ENCODE data around the gene ZNF792.
"Not testable (repeated sequence)": the region's sequence is repeated elsewhere in the genome, so short reads cannot be mapped to it uniquely, and the experiment has no call there.

ZNF792 gene

GRCh38 chr19:34970185-34970780 lies 6.3 kb upstream of the ZNF792 start:
- DNase-seq, result not testable (repeated sequence)

DNA sequence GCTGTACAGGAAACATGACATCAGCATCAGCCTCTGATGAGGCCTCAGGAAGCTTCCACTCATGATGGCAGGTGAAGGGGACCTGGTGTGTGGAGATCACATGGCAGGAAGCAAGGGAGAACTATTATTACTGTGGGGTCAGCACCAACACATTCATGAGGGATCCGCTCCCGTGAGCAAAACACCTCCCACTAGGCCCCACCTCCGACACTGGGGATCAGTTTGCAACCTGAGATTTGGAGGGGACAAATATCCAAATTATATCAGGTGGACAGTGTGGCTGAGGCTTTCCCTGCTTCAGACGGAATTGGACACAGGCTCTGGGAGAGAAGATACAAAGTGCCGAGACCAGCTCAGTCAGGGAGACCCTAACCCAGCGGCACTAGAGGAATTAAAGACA lies 5.7 kb upstream of the ZNF792 start:
- no peak for DNase-seq

DNA sequence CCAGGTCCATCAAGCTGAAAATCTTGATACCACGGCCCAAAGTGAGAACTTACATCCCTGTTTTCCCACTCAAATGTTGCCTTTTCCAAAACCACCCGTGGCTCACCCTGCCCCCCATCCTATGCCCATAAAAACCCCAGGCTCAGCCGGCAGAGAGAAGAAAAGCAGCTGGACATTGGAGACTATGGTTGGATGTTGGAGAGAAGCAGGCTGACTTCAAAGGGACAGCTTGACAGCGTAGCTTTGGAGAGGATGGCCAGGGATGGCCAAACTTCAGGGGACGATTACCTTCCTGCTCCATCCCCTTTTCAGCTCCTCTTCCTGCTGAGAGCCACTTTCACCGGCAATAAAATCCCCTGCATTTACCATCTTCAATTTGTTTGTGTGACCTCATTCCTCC lies 3.5 kb upstream of the ZNF792 start:
- DNase-seq, result no peak

GRCh38 chr19:34965505-34965904 lies 1.5 kb upstream of the ZNF792 start:
- DNase-seq, result not testable (repeated sequence)

- DNase-seq, result no peak
Observed at GRCh38 chr19:34964598-34964997, 569 bp upstream of the ZNF792 start.

- no peak for DNase-seq
Observed at GRCh38 chr19:34962687-34963572, 1.1 kb downstream of the ZNF792 start.

- no peak for DNase-seq
Observed at GRCh38 chr19:34961775-34962686, 2.0 kb downstream of the ZNF792 start.

GRCh38 chr19:34960940-34961679 lies 2.9 kb downstream of the ZNF792 start:
- no peak for DNase-seq

DNA sequence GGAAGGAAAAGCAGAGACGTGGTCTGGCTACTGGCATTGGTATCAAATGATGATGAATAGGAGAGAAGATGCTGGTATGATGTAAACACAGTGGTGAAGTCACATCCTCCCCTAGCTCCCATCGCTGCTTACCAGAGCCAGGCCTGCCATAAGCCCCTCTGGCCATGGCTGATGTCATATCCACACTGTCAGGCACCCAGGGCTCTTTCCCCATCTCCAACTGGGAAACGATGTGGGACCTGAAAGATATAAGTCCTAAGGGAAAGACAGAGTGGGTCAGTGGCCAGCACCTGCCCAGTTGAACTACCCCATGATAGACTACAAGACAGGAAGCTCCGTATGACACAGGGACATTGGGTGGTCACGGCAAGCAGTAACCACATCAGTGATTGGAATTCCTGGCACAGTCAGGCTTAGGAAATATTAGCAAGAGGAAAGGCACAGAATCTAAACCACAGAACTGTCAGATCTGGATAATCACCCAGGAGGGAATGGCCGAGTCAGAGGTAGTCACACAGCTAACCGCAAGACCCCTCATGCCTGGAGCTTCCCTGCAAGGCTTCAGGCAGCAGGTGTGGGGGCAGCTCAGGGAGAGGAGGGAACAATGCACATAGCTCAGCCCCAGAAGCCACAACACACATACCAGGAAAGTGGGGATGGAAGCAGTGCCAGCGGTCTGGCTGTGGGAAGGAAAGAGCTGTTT lies 3.8 kb downstream of the ZNF792 start:
- DNase-seq, result no peak

- no peak for DNase-seq
Observed at GRCh38 chr19:34959021-34959420, 5.0 kb downstream of the ZNF792 start.

DNA sequence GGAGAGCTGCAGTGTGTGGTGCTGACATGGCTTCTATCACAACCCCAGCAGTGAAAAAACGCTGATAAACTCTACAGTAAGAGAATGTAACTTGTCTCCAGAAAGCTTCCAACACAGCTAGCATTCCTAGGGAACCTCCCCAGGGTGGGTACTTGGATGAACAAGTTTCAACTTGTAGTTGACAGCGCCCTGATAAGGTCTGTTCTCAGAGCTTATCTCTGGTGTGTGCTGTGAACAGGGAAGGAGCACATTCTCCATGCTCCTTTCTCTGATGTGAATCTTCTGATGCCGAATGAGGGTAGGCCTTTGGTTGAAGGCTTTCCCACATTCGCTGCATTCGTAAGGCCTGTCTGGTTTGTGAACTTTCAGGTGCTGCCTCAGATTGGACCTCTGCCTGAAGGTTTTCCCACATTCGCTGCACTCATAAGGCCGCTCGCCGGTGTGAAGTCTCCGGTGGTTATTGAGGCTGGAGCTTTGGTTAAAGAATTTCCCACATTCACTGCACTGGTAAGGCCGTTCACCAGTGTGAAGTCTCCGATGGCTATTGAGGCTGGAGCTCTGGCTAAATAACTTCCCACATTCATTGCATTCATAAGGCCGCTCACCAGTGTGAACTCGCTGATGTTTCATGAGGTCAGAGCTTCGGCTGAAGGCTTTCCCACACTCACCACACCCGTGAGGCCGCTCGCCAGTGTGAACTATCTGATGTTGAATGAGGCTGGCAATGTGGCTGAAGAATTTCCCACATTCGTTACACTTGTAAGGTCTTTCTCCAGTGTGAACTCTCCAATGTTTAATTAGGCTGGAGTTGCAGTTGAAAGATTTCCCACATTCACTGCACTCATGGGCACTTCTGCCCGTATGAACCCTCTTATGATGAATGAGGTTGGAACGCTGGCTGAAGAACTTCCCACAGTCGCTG lies 5.9 kb downstream of the ZNF792 start:
- DNase-seq, result no peak

DNA sequence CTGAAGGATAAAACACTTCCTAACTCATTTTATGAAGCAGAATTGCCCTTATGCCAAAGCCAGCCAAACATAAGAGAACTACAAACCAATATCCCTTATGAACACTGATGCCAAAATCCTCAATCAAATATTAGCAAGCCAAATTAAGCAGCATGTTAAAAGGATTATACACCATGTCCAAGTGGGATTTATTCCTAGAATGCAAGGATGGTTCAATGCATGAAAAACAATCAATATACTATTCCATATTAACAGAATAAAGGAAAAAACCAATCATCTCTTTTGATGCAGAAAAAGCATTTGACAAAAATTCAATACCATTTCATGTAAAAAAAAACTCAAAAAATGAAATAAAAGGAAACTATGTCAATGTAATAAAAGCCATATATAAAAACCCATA lies 10.9 kb downstream of the ZNF792 start:
- DNase-seq, result no peak

GRCh38 chr19:34943861-34944573 lies 20.0 kb downstream of the ZNF792 start:
- no peak for DNase-seq

GRCh38 chr19:34938886-34939285 lies 25.1 kb downstream of the ZNF792 start:
- no peak for DNase-seq

DNA sequence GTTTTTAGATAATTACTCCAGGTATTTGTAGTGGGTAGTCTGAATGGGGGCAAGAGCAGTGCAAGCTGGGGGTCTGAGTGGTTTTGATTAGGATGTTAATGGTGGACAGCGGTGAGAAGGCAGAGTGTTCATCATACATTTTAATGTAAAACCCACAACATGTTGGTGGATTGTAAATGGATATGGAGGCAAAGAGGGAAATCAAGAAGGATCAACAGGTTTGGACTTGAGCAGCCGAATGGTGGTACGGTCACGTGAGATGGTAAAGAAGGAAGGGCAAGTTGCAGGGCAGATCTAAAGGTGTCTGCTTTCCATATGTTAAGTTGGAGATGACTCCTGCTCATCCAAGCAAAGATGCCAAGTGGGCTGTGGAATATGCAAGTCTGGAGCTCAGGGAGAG lies 27.8 kb downstream of the ZNF792 start:
- no peak for DNase-seq

DNA sequence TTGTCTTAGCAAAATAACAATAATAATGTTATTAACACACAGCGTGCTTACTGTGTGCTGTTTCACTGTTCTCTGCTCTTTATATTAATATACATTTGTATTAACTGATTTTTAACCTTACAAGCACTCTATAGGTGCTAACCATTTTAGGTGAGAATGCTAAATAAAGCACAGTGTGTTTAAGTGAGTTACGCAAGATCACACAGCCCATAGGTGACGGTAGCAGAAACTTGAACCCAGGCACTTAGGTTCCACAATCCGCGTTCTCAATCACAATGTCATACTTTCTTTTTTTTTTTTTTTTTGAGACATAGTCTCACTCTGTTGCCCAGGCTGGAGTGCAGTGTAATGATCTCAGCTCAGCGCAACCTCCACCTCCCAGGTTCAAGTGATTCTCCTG lies 31.5 kb downstream of the ZNF792 start:
- no peak for DNase-seq

GRCh38 chr19:34926685-34927375 lies 37.2 kb downstream of the ZNF792 start, which contains the start of gene ZNF30:
TSS of gene ZNF30 (plus strand) at chr19:34926903. CDS start at chr19:34929948, 3,045 bp downstream.
- peak; percentile 74 to 93 for DNase-seq

DNA sequence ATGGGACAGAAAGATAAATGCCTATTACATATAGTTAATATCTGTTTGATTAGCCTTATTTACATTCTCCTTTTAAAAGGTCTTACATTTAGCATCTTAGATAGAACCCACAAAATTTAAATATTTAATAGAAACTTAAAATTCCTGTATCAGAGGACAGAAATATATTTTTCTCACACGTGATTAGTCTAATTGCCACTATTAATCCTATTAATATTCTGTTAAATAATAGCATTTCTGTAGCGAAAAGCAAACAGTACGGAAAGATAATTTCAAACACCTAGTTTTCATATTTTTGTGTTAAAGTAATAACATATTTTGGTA lies 37.7 kb downstream of the ZNF792 start:
- DNase-seq, result no peak

DNA sequence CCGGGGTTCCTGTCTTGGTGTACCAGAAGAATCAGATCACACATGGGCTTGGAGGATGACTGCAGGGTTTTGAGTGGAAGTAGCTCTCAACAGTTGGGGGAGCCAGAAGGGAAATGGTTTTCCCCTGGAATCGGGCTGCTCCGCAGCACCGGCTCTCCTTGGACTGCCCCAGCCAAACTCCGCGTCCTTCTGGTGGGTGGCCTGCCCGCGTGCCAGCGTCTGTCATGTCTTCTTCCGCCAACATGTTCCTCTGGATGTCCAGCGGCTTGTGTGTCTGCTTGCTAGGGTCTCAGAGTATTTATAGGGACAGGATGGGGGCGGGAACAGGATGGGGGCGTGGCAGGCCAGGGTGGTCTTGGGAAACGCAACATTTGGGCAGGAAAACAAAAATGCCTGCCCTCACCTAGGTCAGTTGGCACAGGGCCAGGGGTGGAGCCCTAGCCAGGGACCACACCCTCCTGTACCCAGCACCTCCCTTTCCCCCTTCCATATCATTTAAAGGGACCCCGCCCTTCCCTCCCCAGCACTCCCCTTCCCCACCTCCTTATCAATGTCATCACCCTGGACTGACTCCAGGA lies 38.7 kb downstream of the ZNF792 start:
- DNase-seq, result no peak

All from NCI-H446 (cell line).